Tibial nerve (tissue), 3 donors: ENCODE measurements around the gene UBE2N.
"Not testable (repeated sequence)": the region's sequence is repeated elsewhere in the genome, so short reads cannot be mapped to it uniquely, and the experiment has no call there.

Experiments used
- POLR2A ChIP-seq, 2 donors: fragments of 450-650 bp; IDR thresholded peaks; one replicate each; pipeline ENCODE4 v1.6.1; 2017; ENCODE audit warnings: antibody characterized with exemption in 2 of 2, mild to moderate bottlenecking in 2 of 2, moderate library complexity in 2 of 2
- TF ChIP-seq, protein P1 (sequence below), 5 experiments: fragments of 200-600 bp in 3 of 5; fragments of 450-650 bp in 2 of 5; sonication (generic) in 3 of 5; IDR thresholded peaks; one replicate each; pipeline ENCODE4 v1.5.1; 2016 to 2019; ENCODE audit warnings: antibody characterized with exemption in 5 of 5, mild to moderate bottlenecking in 3 of 5, moderate library complexity in 2 of 5

DNA sequence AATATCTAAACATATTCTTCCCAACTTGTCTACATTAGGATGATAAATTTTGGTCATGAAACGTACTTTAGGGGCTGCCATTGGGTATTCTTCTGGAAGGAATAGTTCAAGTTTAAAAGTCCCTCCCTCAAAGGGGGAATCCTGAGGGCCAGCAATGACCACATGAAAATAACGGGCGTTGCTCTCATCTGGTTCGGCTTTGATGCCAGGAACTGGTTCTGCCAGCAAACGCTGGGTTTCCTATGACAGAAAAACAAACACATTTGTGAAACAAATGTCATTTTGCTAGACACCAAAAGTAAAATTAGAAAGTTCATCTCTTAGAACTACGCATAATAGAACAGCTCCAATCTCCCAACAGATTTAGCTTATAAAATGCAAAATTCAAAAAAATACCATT is 30.7 kb downstream of the UBE2N start:
- TF ChIP-seq POLR2A (IDR thresholded peaks at IDR 0.05): not testable (repeated sequence)
- TF ChIP-seq, protein P1, sequence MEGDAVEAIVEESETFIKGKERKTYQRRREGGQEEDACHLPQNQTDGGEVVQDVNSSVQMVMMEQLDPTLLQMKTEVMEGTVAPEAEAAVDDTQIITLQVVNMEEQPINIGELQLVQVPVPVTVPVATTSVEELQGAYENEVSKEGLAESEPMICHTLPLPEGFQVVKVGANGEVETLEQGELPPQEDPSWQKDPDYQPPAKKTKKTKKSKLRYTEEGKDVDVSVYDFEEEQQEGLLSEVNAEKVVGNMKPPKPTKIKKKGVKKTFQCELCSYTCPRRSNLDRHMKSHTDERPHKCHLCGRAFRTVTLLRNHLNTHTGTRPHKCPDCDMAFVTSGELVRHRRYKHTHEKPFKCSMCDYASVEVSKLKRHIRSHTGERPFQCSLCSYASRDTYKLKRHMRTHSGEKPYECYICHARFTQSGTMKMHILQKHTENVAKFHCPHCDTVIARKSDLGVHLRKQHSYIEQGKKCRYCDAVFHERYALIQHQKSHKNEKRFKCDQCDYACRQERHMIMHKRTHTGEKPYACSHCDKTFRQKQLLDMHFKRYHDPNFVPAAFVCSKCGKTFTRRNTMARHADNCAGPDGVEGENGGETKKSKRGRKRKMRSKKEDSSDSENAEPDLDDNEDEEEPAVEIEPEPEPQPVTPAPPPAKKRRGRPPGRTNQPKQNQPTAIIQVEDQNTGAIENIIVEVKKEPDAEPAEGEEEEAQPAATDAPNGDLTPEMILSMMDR (IDR thresholded peaks at IDR 0.05): not testable (repeated sequence)
